Measurements from ENCODE around the gene TNNT3.
"Not testable (repeated sequence)": the region's sequence is repeated elsewhere in the genome, so short reads cannot be mapped to it uniquely, and the experiment has no call there.

DNA sequence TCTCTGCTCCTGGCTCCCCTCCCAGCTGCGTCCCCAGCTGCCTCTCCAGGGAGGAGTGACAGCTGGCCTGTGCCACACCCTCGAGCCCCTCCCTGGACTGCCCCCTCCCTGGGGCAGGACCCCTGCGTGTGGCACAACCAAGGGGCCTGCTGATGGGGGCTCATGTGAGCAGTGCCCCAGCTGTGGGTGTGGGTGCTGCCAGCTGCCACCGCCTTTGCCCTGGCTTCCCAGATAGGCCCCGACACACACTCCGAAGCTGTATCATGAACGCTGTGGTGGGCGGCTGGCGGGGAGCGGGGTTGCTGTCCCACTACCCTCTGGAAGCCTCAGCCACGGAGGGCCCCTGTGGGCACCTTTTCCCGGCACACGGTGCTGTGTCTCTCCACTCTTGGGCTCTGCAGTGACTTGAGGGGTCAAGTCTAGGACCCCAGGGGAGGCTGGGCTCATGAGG is 43.6 kb upstream of the TNNT3 start:
- not testable (repeated sequence) for TF ChIP-seq RAD21 (IDR thresholded peaks at IDR 0.05; ENCODE audit: low read length); SMC3 (IDR thresholded peaks at IDR 0.05; ENCODE audit: low read depth, low read length); POLR2A (IDR thresholded peaks at IDR 0.05; ENCODE audit: low read depth, low read length); BHLHE40 (IDR thresholded peaks at IDR 0.05; ENCODE audit: low read depth, low read length); MAFK (IDR thresholded peaks at IDR 0.05; ENCODE audit: low read depth, low read length); CEBPB (IDR thresholded peaks at IDR 0.05; ENCODE audit: low read depth, low read length); RCOR1 (IDR thresholded peaks at IDR 0.05; ENCODE audit: insufficient replicate concordance, low read length); RFX5 (IDR thresholded peaks at IDR 0.05; ENCODE audit: low read depth, low read length); FOS (IDR thresholded peaks at IDR 0.05; ENCODE audit: low read depth, low read length)
- TF ChIP-seq, protein P1, sequence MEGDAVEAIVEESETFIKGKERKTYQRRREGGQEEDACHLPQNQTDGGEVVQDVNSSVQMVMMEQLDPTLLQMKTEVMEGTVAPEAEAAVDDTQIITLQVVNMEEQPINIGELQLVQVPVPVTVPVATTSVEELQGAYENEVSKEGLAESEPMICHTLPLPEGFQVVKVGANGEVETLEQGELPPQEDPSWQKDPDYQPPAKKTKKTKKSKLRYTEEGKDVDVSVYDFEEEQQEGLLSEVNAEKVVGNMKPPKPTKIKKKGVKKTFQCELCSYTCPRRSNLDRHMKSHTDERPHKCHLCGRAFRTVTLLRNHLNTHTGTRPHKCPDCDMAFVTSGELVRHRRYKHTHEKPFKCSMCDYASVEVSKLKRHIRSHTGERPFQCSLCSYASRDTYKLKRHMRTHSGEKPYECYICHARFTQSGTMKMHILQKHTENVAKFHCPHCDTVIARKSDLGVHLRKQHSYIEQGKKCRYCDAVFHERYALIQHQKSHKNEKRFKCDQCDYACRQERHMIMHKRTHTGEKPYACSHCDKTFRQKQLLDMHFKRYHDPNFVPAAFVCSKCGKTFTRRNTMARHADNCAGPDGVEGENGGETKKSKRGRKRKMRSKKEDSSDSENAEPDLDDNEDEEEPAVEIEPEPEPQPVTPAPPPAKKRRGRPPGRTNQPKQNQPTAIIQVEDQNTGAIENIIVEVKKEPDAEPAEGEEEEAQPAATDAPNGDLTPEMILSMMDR (conservative IDR thresholded peaks at IDR 0.05; ENCODE audit: low read depth, low read length), result not testable (repeated sequence)
- TF ChIP-seq, protein P2, sequence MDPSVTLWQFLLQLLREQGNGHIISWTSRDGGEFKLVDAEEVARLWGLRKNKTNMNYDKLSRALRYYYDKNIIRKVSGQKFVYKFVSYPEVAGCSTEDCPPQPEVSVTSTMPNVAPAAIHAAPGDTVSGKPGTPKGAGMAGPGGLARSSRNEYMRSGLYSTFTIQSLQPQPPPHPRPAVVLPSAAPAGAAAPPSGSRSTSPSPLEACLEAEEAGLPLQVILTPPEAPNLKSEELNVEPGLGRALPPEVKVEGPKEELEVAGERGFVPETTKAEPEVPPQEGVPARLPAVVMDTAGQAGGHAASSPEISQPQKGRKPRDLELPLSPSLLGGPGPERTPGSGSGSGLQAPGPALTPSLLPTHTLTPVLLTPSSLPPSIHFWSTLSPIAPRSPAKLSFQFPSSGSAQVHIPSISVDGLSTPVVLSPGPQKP (IDR thresholded peaks at IDR 0.05; ENCODE audit: borderline replicate concordance, low read depth, low read length), result not testable (repeated sequence)
- TF ChIP-seq, protein P3, sequence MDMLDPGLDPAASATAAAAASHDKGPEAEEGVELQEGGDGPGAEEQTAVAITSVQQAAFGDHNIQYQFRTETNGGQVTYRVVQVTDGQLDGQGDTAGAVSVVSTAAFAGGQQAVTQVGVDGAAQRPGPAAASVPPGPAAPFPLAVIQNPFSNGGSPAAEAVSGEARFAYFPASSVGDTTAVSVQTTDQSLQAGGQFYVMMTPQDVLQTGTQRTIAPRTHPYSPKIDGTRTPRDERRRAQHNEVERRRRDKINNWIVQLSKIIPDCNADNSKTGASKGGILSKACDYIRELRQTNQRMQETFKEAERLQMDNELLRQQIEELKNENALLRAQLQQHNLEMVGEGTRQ (IDR thresholded peaks at IDR 0.05; ENCODE audit: low read depth, low read length), result not testable (repeated sequence)

Measured in IMR-90 (cell line).